ENCODE measurements around the gene L1TD1.
"Not testable (repeated sequence)": the region's sequence is repeated elsewhere in the genome, so short reads cannot be mapped to it uniquely, and the experiment has no call there.

The L1TD1 gene

GRCh38 chr1:62239652-62240403 lies 45.2 kb downstream of the L1TD1 start:
- not testable (repeated sequence) for DNase-seq

DNA sequence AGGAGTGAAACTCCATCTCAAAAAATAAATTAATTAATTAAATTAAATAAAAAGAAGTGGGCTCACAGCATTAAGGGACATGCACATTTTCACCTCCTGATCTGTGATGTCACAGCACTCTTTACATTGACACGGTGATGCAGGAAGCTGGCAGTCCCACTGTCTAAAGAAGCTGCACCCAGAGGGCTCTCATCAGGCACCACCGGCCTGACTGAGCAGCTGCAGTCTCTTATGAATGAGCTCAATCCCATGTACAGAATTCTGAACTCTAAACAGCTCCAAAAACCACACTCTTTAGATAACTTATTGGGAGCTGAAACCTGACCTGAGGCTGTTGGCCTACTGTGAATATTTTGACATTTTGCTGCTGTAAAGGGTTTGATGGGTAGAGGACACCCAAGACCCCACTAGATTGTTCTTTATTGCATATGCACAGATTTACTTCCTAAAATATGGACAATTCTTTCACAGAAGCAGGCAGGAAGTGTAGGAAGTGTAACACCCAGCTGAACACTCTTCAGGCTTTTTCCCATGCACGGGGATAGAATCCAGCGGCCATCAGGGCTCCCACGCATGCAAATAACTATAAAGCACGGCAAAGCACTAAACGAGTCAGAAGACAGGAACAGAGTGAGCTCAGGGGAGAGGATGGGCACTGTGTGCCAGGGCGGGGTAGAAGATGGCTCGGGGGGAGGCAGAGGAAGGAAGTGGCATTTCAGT lies 46.2 kb downstream of the L1TD1 start:
- DNase-seq, result no peak

DNA sequence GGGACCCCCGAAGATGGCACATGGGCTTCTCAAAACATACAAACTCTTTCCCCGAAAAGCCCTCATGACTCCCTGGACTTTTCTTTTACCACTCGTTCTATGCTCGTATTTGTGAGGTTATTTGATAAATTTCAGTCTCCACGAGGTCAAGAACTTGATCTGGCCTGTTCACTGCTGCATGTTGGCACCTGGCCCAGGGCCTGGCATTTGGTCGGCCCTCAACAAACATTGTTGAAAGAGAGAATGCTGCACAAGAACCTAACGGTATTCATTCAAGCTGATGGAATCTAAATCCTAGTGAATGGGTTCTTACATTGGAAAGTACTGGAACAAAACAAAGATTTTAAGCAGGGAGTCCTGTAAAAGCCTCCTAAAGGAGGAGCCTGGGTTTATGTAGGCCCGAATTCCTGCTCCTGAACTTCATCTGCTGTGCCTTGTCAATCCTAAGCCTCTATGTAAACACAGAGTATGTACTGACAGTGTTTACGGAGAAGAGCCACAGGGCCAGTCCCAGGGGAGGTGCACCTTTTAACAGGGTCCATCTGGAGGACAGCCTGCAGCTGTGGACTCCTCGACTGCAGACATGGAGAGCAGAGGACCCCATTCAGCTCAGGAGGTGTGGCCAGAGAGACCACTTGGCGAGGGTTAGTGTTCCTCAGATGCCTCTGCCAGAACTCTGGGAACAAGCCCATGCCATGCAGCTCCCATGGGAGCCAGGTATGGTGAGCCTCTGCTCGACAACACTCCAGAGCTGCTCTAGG lies 46.9 kb downstream of the L1TD1 start:
- no peak for DNase-seq

- DNase-seq, result not testable (repeated sequence)
These were observed 49.7 kb downstream of the L1TD1 start for GRCh38 chr1:62244380-62244779.

DNA sequence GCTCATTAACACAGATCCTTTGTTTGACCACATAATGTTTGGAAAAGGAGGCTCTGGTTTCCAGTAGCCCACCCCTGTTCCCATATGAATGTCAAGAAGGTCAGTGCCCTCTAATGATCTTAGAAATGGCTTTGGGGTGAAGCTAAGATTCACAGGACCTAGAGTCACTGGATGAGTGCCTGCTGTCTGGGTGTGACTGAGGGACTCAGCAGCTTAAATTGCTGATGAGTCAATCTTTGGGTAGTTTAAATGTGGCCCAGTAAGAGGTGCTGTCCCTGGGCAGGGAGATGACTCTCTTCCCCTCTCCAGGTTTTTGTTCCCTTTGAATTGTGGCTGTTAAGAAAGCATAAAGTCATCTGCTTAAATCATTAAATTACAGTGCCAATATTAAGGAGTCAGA lies 50.6 kb downstream of the L1TD1 start:
- no peak for DNase-seq

DNA sequence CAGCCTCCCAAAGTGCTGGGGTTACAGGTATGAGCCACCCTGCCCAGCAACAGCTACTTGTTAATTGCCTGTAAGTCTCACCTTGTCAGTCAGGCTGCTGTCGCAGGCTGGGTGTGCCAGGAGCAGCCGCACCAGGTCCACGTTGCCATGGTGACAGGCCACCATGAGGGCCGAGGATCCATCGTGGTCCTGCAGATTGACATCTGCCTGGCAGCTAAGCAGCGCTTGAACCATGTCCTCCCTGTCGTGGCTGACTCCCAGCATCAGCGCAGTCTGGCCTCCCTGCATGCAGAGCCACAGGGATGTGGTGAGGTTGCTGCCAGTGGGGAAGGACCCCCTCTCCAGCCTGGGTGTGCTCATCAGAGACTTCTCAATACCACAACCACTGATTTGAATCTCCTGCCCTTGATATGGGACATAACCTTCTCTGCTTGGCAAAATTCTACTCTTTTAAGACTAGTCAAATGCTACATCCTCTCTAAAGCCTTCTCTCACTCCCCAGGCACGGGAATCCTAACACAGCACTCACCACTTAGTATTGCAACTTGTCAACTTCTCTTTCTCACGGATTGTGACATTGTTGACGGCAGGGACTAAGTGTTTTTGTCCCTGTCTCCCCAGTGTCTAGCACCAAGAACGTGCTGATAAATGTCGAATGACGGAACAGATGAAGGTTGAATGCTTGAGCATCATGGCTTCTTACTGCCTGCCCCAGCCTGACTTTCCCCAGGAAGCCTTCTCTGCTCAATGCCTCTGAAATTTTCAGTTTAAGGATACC lies 52.9 kb downstream of the L1TD1 start:
- no peak for DNase-seq

DNA sequence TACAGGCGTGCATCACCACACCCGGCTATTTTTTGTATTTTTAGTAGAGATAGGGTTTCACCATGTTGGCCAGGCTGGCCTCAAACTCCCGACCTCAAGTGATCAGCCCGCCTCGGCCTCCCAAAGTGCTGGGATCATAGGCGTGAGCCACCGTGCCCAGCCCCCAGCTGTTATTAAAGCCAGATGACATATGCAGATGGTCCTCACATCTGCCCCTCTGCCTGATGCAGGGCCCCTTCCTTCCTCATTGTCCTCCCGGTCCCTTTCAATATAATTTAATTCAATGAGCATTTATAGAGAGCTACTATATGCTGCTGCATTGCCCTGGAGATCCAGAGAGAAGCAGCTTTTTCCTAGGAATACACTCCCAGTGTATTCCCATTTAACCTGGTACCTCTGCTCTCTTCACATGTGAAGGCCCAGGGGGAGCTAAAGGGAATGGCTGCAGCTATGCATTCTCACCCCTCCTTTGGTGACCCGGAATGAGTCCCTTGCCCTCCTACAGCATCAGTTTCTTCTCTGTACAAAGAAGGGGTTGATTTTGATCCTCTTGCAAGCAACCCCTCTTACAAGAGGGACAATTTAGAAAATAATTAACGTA lies 55.6 kb downstream of the L1TD1 start:
- no peak for DNase-seq

DNA sequence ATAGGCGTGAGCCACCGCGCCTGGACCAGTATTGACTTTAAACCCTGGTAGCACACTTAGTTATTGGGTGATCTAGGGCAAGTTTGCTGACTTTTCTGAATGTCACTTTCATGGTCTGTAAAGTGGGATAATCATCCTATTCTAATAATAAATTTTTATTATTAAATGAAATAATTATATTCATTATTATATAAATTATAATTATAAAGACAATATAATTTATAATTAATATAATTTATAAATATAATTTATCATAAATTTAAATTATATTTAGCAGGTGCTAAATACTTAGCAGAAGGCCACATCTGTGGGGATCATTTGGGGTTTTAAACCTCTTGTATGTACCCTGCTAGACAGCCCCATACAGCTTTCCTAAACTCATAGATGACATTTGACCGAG lies 64.9 kb downstream of the L1TD1 start:
- no peak for DNase-seq

DNA sequence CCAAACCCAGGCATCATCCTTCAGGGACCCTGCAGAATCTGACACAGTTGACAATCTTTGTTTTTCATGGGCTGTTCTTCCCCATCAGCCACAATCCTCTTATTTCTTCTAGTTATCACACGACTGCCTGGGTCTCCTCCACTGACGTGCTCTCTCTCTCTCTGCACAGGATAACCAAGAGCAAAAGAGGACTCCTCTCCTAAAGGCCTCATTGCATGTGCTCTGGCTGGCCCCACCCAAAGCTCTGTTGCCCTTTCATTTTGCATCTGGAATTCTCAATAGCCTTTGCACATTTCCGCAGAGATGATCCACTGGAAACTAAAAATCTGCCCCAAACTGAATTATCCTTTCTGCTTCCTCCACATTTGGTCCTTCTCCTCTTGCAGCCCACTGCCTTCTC lies 66.0 kb downstream of the L1TD1 start:
- no peak for DNase-seq
